GM21526 (cell line): ENCODE results near the gene APOA1.

Source experiments
- ATAC-seq: cut with Tn5 transposase; IDR thresholded peaks from one replicate; pipeline ENCODE4 v1.9.1; 2021; ENCODE audit warnings: moderate library complexity; ENCODE audit not compliant: unreplicated experiment, low FRiP score

The APOA1 gene

GRCh38 chr11:116837231-116838091, at the start of gene APOA1:
Gene APOA1 (minus strand): TSS chr11:116837622. CDS start chr11:116837387, 235 bp downstream.
- ATAC-seq: no peak

- no peak for ATAC-seq
These were observed 48.7 kb upstream of the APOA1 start for GRCh38 chr11:116885951-116886655.

- no peak for ATAC-seq
These were observed 45.0 kb upstream of the APOA1 start for GRCh38 chr11:116882386-116882785.

GRCh38 chr11:116881143-116881542, 43.7 kb upstream of the APOA1 start:
- no peak for ATAC-seq

GRCh38 chr11:116879800-116880625, 42.6 kb upstream of the APOA1 start:
- no peak for ATAC-seq

- ATAC-seq: no peak
These were observed 39.2 kb upstream of the APOA1 start for GRCh38 chr11:116876656-116877055.

GRCh38 chr11:116875194-116875593, 37.8 kb upstream of the APOA1 start:
- ATAC-seq: no peak

GRCh38 chr11:116874251-116874650, 36.8 kb upstream of the APOA1 start:
- ATAC-seq: no peak

GRCh38 chr11:116873381-116873780, 36.0 kb upstream of the APOA1 start:
- ATAC-seq: no peak

GRCh38 chr11:116871248-116871647, 33.8 kb upstream of the APOA1 start:
- no peak for ATAC-seq

GRCh38 chr11:116870054-116870453, 32.6 kb upstream of the APOA1 start:
- no peak for ATAC-seq

- no peak for ATAC-seq
These were observed 32.2 kb upstream of the APOA1 start for GRCh38 chr11:116869610-116870009.

- no peak for ATAC-seq
These were observed 30.6 kb upstream of the APOA1 start for GRCh38 chr11:116868066-116868465.

- no peak for ATAC-seq
These were observed 30.2 kb upstream of the APOA1 start for GRCh38 chr11:116867619-116868018.

GRCh38 chr11:116866804-116867455, 29.5 kb upstream of the APOA1 start:
- no peak for ATAC-seq

GRCh38 chr11:116865696-116866095, 28.3 kb upstream of the APOA1 start:
- no peak for ATAC-seq

GRCh38 chr11:116864531-116864930, 27.1 kb upstream of the APOA1 start:
- no peak for ATAC-seq

GRCh38 chr11:116862951-116863350, 25.5 kb upstream of the APOA1 start:
- no peak for ATAC-seq

GRCh38 chr11:116862185-116862584, 24.8 kb upstream of the APOA1 start:
- no peak for ATAC-seq

- no peak for ATAC-seq
These were observed 24.1 kb upstream of the APOA1 start for GRCh38 chr11:116861539-116861938.
